Endothelial cell (in vitro differentiated cells): ENCODE data around the gene MT1F. TPM values are rescaled to one million over a fixed set of nuclear protein-coding genes. Genes with fewer than 3 reads are reported as not detected.
A peak's percentile ranks its signal among the peaks of the same experiment; 100 is the strongest.
"Not testable (repeated sequence)": the region's sequence is repeated elsewhere in the genome, so short reads cannot be mapped to it uniquely, and the experiment has no call there.

Experiments used
- DNase-seq: peaks from one replicate; pipeline ENCODE4 v3.0.0; 2021; ENCODE audit warnings: low spot score
- H3K27ac Mint-ChIP-seq: one replicate; pipeline ENCODE4 v1.8.0; 2021; ENCODE audit warnings: mixed read lengths, inconsistent platforms; ENCODE audit not compliant: unreplicated experiment
- H3K27me3 Mint-ChIP-seq: one replicate; pipeline ENCODE4 v1.8.0; 2021; ENCODE audit warnings: mild to moderate bottlenecking, moderate library complexity, mixed read lengths, inconsistent platforms; ENCODE audit not compliant: unreplicated experiment
- H3K36me3 Mint-ChIP-seq: one replicate; pipeline ENCODE4 v1.8.0; 2021; ENCODE audit warnings: mild to moderate bottlenecking, low read depth, mixed read lengths, inconsistent platforms; ENCODE audit not compliant: unreplicated experiment
- H3K4me1 Mint-ChIP-seq: one replicate; pipeline ENCODE4 v1.8.0; 2021; ENCODE audit warnings: mild to moderate bottlenecking, mixed read lengths, inconsistent platforms; ENCODE audit not compliant: unreplicated experiment
- H3K4me3 Mint-ChIP-seq: one replicate; pipeline ENCODE4 v1.8.0; 2021; ENCODE audit warnings: mild to moderate bottlenecking, mixed read lengths, inconsistent platforms; ENCODE audit not compliant: unreplicated experiment
- H3K9me3 Mint-ChIP-seq: one replicate; pipeline ENCODE4 v1.8.0; 2021; ENCODE audit warnings: mixed read lengths, inconsistent platforms; ENCODE audit not compliant: unreplicated experiment
- CTCF ChIP-seq: fragments of 200-600 bp; sonication (generic); IDR thresholded peaks from one replicate; pipeline ENCODE4 v1.5.0; 2021; ENCODE audit warnings: antibody characterized with exemption; ENCODE audit not compliant: unreplicated experiment
- total RNA-seq: library from RNA; stranded (reverse); fragmentation: NEBNext Ultra II Directional; extraction: Animal tissue kit (Norgen Biotek cat#: 25700); gene quantifications from one replicate; pipeline ENCODE4 v1.2.1, GENCODE V29; 2021; ENCODE audit not compliant: unreplicated experiment

The MT1F gene
- total RNA-seq, 1 donor from 2014 or later, result not detected

DNA sequence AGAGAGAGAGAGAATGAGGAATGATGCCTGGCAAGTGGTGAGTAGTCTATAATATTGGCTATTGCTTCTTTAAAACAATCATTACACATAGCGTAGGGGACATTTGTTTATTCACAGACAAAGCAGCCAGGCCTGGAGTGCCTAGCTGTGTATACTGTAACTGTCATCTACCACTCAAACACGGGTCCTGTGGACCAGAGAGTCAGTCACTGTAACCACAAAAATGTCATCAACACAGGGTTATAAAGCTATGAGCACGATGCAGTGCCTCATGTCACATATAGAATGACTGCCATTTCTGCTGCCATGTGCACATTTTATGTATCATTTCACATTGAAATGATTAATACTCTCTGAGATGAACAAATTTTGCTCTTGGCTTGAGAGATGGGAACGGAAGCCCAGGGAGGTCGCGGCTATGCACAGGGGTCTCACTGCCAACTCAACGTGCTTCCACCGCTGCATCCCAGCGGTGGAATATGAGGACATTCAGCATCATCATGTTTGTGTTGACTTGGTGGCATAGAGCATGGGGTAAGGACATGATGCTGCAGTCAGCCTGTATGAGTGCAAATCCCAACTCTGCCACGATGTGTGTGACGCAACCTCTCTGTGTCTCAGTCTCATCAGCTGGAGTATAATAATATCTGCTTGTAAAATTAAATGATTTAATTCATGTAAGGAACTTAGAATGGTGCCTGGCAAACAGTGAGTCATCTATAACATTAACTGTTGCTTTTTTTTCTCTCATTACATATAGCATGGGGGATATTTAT, 15.2 kb downstream of the MT1F start:
- Mint-ChIP-seq H3K27me3 (peaks cover 45% of the 10 kb centered on the region), H3K9me3 (no peaks in the 10 kb centered on the region)
- no peak for TF ChIP-seq CTCF

DNA sequence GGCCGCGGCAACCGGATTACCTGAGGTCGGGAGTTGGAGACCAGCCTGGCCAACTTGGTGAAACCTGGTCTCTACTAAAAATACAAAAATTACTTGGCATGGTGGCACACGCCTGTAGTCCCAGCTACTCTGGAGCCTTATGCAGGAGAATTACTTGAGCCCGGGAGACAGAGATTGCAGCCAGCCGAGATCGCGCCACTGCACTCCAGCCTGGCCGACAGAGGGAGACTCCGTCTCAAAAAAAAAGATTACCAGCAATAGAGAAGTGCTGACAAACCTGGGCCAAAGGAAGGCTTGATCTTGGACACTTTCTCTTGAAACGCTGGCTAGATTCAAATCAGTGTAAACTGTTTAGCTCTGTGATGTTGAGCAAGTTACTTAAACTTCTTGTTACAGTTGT, 16.2 kb downstream of the MT1F start:
- H3K27me3 Mint-ChIP-seq, result peaks cover 36% of the 10 kb centered on the region
- H3K27ac Mint-ChIP-seq, result no peak overlapping the region
- H3K4me3 Mint-ChIP-seq, result no peak overlapping the region
- peaks cover 7% of the 10 kb centered on the region for H3K4me1 Mint-ChIP-seq
- DNase-seq, result peak; percentile 42
- H3K9me3 Mint-ChIP-seq, result no peaks in the 10 kb centered on the region
- peaks cover 1% of the 10 kb centered on the region for H3K36me3 Mint-ChIP-seq
- TF ChIP-seq CTCF, result peak; percentile 44

More for the DNA sequence above, 15.2 kb downstream of the MT1F start:
- Mint-ChIP-seq H3K4me3 (no peak overlapping the region), H3K36me3 (peaks cover 7% of the 10 kb centered on the region), H3K4me1 (peaks cover 14% of the 10 kb centered on the region), H3K27ac (no peak overlapping the region)
- no peak for DNase-seq

DNA sequence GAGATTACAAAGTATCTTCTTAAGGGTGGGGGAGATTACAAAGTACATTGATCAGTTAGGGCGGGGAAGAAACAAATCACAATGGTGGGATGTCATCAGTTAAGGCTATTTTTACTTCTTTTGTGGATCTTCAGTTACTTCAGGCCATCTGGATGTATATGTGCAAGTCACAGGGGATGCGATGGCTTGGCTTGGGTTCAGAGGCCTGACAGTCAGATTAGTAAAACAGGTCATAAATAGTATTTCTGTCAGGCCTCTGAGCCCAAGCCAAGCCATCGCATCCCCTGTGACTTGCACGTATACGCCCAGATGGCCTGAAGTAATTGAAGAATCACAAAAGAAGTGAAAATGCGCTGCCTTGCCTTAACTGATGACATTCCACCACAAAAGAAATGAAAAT, 16.8 kb downstream of the MT1F start:
- not testable (repeated sequence) for H3K4me3 Mint-ChIP-seq, H3K36me3 Mint-ChIP-seq, H3K9me3 Mint-ChIP-seq, DNase-seq, H3K4me1 Mint-ChIP-seq, H3K27ac Mint-ChIP-seq
- peaks cover 32% of the 10 kb centered on the region for H3K27me3 Mint-ChIP-seq

GRCh38 chr16:56675685-56676210, 18.0 kb downstream of the MT1F start:
- Mint-ChIP-seq H3K4me3 (no peak overlapping the region), H3K36me3 (no peaks in the 10 kb centered on the region), H3K27me3 (peaks cover 24% of the 10 kb centered on the region), H3K4me1 (peaks cover 4% of the 10 kb centered on the region), H3K9me3 (no peaks in the 10 kb centered on the region), H3K27ac (no peak overlapping the region)
- no peak for TF ChIP-seq CTCF
- no peak for DNase-seq

- Mint-ChIP-seq H3K4me3 (no peak overlapping the region), H3K27me3 (peaks cover 27% of the 10 kb centered on the region), H3K4me1 (peaks cover 9% of the 10 kb centered on the region), H3K9me3 (no peaks in the 10 kb centered on the region), H3K27ac (no peak overlapping the region), H3K36me3 (peaks cover 6% of the 10 kb centered on the region)
- no peak for DNase-seq
- TF ChIP-seq CTCF, result no peak
These were observed 19.7 kb downstream of the MT1F start for GRCh38 chr16:56677474-56677873.
